ENCODE results near the gene BACE2.

GRCh38 chr21:41176846-41177245, 8.9 kb downstream of the BACE2 start:
- TF ChIP-seq, protein P1, sequence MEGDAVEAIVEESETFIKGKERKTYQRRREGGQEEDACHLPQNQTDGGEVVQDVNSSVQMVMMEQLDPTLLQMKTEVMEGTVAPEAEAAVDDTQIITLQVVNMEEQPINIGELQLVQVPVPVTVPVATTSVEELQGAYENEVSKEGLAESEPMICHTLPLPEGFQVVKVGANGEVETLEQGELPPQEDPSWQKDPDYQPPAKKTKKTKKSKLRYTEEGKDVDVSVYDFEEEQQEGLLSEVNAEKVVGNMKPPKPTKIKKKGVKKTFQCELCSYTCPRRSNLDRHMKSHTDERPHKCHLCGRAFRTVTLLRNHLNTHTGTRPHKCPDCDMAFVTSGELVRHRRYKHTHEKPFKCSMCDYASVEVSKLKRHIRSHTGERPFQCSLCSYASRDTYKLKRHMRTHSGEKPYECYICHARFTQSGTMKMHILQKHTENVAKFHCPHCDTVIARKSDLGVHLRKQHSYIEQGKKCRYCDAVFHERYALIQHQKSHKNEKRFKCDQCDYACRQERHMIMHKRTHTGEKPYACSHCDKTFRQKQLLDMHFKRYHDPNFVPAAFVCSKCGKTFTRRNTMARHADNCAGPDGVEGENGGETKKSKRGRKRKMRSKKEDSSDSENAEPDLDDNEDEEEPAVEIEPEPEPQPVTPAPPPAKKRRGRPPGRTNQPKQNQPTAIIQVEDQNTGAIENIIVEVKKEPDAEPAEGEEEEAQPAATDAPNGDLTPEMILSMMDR (conservative IDR thresholded peaks at IDR 0.05; ENCODE audit: low read length) = no peak
- TF ChIP-seq EZH2phosphoT487 (IDR thresholded peaks at IDR 0.05; ENCODE audit: borderline replicate concordance, low read depth, low read length) = no peak

All from OCI-LY7 (cell line).